HG03354 (cell line): ENCODE data around the gene DRC7.

Experiments used
- ATAC-seq: cut with Tn5 transposase; IDR thresholded peaks from one replicate; pipeline ENCODE4 v1.9.1; 2021; ENCODE audit warnings: mild to moderate bottlenecking; ENCODE audit not compliant: unreplicated experiment, poor library complexity, severe bottlenecking

DRC7 gene

DNA sequence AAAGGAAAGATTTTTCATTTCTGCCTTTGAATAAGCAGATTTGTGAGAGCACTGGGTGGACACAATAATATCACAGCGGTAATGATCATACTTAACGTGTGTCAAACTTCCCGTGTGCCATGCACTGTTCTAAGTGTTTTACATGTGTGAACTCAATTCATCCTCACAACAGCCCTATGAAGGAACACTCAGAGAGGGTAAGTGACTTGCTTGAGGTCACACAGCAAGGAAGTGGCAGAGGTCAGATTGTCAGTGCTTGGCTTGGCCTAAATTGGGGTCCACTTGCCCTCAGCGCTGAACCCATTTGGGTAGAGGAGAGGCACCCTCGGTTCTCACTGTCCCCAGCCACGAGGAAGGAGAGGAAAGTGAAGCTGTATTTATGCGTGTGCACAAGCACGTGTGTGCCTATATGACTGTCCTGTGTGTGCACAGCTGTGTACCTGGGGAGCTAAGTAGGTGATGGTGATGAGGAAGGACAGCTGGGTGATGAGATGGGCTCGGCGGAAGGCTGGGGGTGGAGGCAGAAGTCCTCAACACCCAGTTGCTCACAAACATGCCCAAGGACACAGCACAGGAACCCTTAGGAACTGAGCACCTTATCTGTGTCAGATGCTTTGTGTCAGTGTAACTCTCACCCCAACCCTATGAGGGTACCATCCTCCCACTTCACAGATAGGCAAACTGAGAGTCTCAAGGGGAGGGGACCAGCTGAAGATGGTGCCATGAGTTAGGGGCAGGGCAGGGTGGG lies 36.3 kb upstream of the DRC7 start:
- ATAC-seq, result no peak

DNA sequence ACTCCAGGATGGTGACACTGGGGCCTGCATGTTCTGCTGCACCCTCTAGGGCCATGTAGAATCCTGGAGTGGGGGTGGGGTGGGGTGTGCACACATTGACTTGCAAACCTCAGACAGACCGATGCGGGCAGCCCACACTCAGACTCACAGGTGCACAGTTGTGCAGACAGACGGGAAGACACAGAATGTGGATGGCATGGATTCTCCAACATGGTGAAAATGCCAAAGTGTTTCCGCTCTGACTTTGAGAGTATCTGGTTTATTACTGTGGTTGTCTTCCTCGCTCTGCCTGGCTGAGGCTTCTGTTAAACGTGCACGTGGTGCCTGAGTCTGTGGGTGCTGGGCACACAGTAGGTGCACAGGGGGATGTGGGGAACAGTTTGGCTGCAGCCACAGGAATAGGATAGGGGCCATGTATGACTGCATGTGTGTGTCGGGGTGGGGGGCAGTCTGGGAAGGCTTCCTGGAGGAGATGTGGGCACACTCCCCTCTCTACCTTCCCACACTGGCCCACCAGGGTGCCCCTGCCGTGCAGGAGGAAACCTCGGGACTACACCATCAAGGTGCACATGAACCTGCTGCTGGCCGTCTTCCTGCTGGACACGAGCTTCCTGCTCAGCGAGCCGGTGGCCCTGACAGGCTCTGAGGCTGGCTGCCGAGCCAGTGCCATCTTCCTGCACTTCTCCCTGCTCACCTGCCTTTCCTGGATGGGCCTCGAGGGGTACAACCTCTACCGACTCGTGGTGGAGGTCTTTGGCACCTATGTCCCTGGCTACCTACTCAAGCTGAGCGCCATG lies 35.5 kb upstream of the DRC7 start:
- no peak for ATAC-seq

DNA sequence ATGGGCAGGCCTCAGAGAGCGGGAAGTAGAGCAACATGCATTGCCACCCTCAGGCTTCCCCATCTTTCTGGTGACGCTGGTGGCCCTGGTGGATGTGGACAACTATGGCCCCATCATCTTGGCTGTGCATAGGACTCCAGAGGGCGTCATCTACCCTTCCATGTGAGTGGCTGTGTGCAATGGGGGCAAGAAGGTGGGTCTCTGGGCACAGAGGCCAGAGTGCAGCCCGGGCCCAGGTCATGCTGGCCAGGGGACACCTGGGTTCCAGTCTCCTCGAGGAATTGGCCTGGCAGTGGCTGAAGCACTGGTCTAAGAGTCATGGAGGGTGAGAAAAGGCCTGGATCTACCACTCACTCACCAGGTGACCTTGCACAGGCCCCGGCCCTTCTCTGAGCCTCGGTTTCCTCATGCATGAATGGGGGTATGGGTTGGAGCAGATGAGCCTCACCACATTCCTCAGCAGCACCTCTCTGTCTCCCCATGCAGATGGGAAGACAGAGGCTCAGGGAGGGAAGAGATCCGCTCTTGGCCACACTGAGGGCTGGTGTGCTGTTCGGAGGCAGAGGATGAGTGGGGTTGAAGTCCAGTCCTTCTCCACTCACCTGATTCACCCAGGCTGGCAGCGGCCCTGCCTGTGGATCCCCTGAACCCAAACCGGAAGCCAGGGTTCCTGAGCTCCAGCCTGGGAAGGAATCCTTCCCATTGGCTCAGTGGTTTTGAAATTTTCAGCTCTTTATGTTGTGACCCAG lies 33.7 kb upstream of the DRC7 start:
- no peak for ATAC-seq

DNA sequence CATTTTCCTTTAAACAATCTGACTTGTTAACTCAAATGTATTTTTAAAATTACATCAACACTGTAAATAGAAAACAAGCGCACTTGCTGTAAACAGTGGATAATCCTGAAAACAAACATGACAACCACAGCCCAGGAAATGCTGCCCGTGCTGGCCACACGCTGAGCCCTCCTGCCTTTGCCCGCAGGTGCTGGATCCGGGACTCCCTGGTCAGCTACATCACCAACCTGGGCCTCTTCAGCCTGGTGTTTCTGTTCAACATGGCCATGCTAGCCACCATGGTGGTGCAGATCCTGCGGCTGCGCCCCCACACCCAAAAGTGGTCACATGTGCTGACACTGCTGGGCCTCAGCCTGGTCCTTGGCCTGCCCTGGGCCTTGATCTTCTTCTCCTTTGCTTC lies 33.1 kb upstream of the DRC7 start:
- ATAC-seq, result no peak

DNA sequence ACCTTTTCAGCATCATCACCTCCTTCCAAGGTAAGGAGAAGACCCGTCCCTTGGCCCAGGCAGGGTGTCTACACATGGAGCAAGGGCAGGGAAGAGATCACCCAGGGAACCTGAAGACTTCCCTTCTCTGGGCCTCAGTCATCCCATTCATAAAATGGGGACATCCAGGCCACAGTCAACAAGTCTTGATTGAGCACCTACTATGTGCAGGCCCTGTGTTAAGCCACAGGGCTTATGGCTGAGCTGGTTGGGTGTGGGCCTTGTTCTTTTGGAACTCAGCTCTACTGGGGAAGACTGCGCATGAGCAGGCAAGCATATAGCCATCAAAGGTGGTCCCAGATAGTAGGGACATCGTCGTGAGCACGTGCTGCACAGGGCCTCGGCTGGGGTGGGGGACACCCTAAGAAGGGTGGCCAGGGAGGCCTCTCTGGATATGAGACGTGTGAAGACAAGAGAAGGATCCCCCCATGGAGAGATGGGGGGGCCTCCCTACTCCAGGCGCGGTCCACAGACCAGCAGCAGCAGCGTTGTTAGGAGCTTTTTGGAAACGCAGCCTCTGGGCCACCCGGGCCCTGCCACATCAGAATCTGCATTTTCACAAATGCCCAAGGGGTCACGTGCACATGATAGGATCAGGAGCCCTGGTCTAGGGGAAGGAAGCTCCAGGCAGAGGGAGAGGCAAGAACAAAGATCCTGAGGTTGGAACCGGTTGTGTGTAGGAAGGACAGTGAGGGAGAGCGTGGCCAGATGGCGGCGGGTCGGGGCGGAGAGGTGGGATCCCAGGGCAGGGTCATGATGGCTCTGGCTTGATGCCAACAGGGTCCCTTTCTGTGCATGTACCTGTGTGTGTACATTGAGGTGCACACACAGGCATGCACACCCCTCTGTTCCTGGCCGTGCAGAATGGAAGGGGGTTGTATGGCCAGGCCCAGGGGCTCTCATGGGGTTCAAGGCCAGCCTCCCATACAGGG lies 32.4 kb upstream of the DRC7 start:
- ATAC-seq, result no peak

DNA sequence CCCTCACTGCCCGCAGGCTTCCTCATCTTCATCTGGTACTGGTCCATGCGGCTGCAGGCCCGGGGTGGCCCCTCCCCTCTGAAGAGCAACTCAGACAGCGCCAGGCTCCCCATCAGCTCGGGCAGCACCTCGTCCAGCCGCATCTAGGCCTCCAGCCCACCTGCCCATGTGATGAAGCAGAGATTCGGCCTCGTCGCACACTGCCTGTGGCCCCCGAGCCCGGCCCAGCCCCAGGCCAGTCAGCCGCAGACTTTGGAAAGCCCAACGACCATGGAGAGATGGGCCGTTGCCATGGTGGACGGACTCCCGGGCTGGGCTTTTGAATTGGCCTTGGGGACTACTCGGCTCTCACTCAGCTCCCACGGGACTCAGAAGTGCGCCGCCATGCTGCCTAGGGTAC lies 31.2 kb upstream of the DRC7 start:
- ATAC-seq, result no peak

DNA sequence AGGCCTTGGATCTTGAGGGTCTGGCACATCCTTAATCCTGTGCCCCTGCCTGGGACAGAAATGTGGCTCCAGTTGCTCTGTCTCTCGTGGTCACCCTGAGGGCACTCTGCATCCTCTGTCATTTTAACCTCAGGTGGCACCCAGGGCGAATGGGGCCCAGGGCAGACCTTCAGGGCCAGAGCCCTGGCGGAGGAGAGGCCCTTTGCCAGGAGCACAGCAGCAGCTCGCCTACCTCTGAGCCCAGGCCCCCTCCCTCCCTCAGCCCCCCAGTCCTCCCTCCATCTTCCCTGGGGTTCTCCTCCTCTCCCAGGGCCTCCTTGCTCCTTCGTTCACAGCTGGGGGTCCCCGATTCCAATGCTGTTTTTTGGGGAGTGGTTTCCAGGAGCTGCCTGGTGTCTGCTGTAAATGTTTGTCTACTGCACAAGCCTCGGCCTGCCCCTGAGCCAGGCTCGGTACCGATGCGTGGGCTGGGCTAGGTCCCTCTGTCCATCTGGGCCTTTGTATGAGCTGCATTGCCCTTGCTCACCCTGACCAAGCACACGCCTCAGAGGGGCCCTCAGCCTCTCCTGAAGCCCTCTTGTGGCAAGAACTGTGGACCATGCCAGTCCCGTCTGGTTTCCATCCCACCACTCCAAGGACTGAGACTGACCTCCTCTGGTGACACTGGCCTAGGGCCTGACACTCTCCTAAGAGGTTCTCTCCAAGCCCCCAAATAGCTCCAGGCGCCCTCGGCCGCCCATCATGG lies 30.5 kb upstream of the DRC7 start:
- ATAC-seq, result no peak

DNA sequence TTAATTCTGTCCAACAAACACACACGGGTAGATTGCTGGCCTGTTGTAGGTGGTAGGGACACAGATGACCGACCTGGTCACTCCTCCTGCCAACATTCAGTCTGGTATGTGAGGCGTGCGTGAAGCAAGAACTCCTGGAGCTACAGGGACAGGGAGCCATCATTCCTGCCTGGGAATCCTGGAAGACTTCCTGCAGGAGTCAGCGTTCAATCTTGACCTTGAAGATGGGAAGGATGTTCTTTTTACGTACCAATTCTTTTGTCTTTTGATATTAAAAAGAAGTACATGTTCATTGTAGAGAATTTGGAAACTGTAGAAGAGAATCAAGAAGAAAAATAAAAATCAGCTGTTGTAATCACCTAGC lies 30.0 kb upstream of the DRC7 start:
- no peak for ATAC-seq

DNA sequence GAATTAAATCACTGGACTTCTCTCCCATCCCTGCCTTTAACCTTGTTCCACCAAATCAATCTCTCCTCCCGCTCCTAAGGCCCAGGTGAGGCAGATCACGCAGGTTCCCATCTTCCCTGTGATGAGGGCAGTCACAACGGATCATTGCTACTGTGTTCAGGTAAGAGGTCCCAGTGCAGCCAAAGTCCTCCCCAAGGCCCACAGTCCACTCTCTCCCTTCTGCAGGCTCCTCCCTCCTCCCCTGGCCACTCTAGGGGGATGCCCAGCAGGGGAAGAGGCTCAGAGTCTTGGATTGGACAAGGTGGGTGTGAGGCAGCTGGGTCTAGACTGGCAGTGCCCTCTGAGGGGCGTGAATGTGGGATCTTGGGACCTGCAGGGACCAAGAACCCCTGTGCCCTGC lies 29.1 kb upstream of the DRC7 start:
- no peak for ATAC-seq

DNA sequence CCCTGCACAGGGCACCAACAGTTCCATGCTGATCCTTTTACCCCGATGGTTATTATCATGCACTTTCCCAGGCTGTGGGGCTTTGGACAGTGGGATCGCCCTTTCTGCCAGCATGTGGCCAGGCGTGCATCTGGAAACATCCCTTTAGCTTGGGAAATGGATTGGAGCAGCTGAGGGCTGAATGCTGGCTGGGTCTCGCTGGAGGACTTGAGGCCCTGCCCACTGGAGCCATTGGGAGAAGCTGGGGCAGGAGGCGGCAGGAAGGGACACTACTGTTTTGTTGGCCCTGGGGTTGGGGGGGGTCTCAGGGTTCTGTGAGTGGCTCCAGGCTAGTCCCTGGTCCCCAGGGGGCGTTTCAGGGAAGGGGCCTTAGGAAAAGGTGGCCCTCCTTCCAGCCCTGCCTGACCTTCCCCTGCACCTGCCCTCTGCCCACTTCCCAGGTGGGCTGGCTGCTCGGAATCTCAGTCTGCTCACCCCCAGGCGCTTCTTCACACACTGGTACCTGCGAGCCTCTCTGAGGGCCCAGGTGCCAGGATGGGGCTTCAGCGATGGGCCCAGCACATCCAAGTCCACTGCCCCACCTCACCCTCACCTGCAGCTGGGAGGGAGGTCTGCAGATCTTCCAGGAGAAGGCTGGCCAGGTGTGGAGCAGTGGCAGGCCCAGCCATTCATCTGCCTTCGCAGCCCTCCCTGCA lies 28.1 kb upstream of the DRC7 start:
- no peak for ATAC-seq

DNA sequence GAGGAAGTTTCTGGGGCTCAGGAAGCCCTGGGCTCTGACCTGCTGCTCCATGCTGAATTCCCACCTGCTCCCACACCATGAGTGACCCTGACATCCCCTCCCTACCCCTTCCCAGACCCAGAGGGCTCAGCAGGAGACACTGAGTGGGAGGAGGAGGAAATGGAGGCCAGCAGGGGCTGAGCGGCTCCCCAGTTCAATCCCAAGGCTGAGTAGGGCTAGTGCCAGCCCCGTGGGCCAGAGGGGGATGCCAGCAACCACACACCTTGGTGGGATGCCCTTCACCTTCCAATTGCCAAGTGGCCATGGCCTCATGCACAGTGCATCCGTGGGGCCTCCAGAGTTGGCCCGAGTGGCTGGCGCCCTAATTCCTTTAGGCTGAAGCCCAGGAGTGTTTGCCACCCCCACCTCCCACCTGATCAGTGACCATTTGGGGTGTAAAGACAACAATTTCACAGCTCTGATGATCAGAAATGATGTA lies 27.5 kb upstream of the DRC7 start:
- no peak for ATAC-seq

DNA sequence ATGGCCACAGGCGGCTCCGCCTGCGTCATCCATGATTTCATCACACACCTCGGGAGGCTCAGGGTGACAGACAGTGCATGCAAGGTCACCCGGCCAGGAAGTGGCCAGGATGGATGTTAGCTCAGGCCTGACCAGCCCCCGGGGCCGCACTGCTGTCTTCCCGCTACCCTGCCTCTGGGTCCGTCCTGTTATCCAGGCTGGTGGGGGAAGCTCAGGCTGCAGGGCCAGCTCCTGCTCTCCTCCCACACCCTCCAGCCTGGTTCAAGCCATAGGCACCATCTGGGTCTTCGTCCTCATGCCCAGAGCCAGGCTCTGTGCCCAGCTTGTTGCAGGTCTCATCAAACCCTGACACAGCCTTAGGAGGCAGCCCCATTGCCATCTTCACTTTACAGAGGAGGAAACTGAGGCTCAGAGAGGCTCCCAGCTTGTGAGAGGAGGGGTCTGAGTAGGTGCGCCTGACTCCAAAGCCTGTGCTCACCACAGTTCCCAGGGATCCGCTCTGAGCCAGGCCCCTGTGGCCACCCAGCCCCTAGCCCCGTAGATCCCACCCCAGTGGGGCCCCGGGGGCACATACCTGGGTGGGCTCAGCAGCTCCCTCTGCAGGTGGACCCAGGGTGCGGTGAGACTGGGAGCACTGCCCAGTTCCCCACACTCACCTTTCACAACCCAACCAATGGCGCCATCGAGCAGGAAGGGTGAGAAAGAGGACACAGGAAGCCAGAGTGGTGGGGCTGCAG lies 26.9 kb upstream of the DRC7 start:
- no peak for ATAC-seq

DNA sequence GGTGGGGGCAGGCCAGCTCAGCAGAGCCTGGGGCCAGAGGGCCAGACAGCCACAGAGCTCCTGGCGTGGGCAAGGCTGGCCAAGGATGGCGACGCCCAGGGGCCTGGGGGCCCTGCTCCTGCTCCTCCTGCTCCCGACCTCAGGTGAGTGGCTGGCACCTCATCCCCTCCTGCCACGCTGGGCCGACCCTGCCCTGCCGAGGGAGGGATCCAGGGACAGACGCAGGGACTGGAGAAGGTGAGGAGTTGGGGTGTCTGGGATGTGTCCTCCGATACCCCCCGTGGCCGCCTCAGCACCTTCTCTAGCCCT lies 26.4 kb upstream of the DRC7 start, which contains the start of gene ADGRG3:
ADGRG3 (plus strand) TSS at position 44 of the 309 bp plus-strand sequence; CDS start at position 86, 42 bp downstream.
- ATAC-seq, result no peak

DNA sequence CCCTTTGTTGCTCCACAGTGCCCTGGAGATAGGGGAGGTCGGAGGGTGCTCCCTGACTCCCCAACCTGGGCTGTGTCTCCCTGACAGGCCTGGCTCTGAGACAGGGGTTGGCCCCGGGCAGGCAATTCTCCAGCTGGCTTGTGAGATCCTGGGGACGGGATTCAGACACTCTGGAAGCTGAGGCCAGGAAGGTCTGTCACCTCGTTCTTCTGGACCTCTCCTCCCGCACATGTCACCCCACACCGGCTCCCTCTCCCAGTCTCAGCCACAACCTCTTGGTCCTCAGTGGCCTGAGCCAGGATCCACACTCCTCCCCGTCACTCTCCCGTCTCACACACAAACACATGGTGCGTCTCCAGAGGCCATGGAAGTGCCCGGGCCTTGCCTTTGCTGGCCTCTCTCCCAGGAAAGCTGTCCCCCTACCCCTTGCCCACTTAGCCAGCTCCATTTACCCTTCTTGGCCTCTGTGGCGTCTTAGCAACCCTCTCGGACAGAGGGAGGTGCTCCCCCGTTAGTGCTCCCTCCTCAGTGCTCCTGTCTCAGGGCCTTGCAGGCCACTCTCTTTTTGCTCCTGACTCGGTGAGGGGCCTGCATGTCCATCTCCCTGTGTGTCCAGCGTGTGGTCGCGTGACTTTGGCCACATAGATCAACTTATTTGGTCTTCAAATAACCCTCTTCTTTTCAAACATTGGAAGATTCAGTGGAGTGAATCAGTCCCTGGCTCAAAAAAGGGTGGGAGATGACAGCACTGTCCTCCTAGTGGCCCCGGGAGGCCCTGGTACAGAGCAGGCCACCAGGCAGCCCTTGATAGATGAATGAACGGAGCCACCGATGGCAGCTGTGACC lies 25.8 kb upstream of the DRC7 start:
- no peak for ATAC-seq

DNA sequence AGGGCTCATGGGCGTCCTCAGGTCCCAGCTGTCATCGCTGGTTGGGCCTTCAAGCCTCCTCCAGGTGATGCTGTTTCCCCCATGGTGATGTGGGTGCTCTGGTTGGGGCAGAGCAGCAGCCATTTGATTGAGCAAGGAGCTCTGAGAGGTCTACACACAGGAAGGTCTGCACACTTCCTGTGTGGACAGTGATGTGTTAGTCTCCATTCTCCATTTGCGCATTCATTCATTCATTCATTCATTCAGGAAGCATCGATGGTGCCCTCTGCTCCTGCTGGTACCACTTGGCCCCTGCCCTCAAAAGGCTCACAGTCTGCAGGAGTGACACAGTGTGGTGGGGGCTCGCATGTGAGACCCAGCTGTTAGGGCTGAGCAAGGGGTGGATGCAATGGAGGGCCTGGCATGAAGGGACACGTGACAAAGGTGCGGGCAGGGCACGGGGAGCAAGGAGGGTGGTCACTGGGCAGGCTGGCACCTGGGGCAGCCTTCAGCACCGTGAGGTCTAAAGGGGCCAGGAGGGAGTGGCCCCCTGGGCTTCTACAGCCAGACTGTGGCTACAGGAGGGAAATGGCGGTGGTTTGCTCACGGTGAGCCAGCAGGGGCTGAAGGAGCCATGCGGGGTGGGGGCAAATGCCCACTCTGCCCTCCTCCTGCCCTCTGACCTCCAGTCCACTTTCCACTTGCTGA lies 25.0 kb upstream of the DRC7 start:
- no peak for ATAC-seq

DNA sequence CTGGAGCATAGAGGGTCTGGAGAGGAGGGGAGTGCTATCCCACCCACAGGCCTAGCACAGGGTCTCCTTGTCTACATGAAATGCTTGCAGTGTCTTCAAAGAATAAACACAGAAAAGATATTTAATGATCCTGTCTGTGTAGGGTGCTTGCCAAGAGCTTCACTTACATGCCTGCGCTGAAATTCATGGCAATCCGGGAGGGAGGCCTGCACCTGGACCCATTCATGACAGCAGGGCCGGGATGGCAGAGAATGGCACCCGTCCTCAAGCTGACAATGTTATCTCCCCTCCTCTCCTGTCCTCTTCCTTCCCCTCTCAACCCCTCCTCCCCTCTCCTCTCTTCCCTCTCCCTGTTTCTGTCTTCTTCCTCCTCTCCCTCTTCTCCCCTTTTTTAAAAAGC lies 24.4 kb upstream of the DRC7 start:
- ATAC-seq, result no peak
